B cell (primary cell): ENCODE data around the gene RNASE13.

Experiments
- CTCF ChIP-seq: fragments of 200-600 bp; IDR thresholded peaks from one replicate; pipeline ENCODE4 v1.8.0; 2022; ENCODE audit warnings: antibody characterized with exemption, mild to moderate bottlenecking
- EZH2 ChIP-seq: IDR thresholded peaks from 2 replicates; pipeline ENCODE4 v1.6.1; 2012; ENCODE audit warnings: borderline replicate concordance, low read depth, mild to moderate bottlenecking, moderate library complexity, low read length; ENCODE audit not compliant: insufficient read depth, poor library complexity, severe bottlenecking

- no peak for TF ChIP-seq EZH2
- no peak for TF ChIP-seq CTCF
These were observed 14.0 kb upstream of the RNASE13 start for GRCh38 chr14:21048638-21049037.
